ENCODE measurements around the gene PSMC4. TPM values are rescaled to one million over a fixed set of nuclear protein-coding genes. Genes with fewer than 3 reads are reported as not detected.

Gene PSMC4
- total RNA-seq = 74.9 TPM

GRCh38 chr19:39970675-39971379 is at the start of gene PSMC4:
PSMC4 (plus strand) TSS chr19:39971165; CDS start chr19:39971203, 38 bp downstream.
- Histone ChIP-seq H3K9me3 (no peaks in the 10 kb centered on the region), H3K27ac (peak within 1 kb of the TSS; percentile 96), H3K4me3 (peak within 1 kb of the TSS; percentile 67 to 82), H3K27me3 (no peaks in the 10 kb centered on the region), H3K4me1 (peaks cover 25% of the 10 kb centered on the region), H3K36me3 (peaks cover 0 to 33% of the 10 kb centered on the region in 2 donors)
- peak; percentile 98 to 100 for TF ChIP-seq POLR2AphosphoS5 (IDR thresholded peaks at IDR 0.05; ENCODE audit: insufficient read depth in 1 of 2, low read depth in 1 of 2)
- TF ChIP-seq CTCF (IDR thresholded peaks at IDR 0.05) = peak; percentile 34 to 67 (median 54)
- TF ChIP-seq POLR2A (IDR thresholded peaks at IDR 0.05) = peak in 1 of 2 donors; percentile 83
- intact Hi-C loops (cut with DNase I) = loop anchor here (10.0 kb wide), 1 partner anchor 126 kb away; the partner anchor contains the start of gene FBL
- peak; percentile 99 for DNase-seq (ENCODE audit: extremely low spot score in 2 of 2)

DNA sequence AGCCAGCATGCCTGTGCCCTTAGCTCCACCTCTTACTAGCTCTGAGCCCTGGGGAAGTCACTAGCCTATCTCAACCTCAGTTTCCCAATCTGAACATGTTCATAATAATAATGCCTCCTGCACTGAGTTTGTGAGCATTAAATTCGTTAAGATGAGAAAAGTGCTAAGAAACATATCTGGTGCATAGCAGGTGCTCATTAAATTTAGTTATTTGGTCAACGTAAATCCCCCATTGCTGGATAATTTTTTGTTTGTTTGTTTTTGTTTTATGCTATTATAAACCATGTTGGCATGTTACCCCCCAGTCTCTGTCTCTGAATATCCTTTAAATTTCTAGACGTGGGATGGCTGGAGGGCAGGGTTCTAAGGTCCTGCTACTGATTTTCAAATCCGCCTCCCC is 47.1 kb upstream of the PSMC4 start:
- Histone ChIP-seq H3K36me3 (no peaks in the 10 kb centered on the region), H3K27me3 (no peaks in the 10 kb centered on the region), H3K4me3 (no peak overlapping the region), H3K27ac (no peak overlapping the region), H3K9me3 (no peaks in the 10 kb centered on the region), H3K4me1 (no peaks in the 10 kb centered on the region)
- no peak for TF ChIP-seq POLR2A (IDR thresholded peaks at IDR 0.05)
- no peak for TF ChIP-seq POLR2AphosphoS5 (IDR thresholded peaks at IDR 0.05; ENCODE audit: insufficient read depth in 1 of 2, low read depth in 1 of 2)
- no peak for TF ChIP-seq CTCF (IDR thresholded peaks at IDR 0.05)
- intact Hi-C loops (cut with DNase I) = no loop called here
- no peak for DNase-seq (ENCODE audit: extremely low spot score in 2 of 2)

DNA sequence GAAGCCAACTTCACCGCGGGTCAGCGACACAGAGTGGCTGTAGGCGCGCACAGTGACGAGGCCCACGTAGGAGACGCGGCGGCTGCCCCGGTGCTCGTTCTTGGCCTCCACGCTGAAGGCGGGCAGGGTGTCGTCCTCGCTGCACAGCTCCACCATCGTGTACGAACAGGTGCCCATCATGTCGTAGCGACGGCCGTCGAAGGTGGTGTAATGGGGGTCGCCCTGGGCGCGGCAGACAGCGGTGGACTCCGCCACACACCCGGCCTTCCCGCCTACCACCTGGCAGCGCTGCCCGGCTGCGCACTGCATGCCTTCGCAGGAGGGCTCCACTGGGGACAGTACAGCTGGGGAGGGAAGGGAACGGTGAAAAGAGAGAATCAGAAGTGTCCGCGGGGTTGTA is 46.6 kb upstream of the PSMC4 start:
- H3K4me1 ChIP-seq = no peaks in the 10 kb centered on the region
- H3K27me3 ChIP-seq = no peaks in the 10 kb centered on the region
- no peaks in the 10 kb centered on the region for H3K36me3 ChIP-seq
- DNase-seq (ENCODE audit: extremely low spot score in 2 of 2) = no peak
- H3K27ac ChIP-seq = no peak overlapping the region
- H3K9me3 ChIP-seq = no peaks in the 10 kb centered on the region
- TF ChIP-seq CTCF (IDR thresholded peaks at IDR 0.05) (no peak), POLR2A (IDR thresholded peaks at IDR 0.05) (no peak), POLR2AphosphoS5 (IDR thresholded peaks at IDR 0.05; ENCODE audit: insufficient read depth in 1 of 2, low read depth in 1 of 2) (no peak)
- H3K4me3 ChIP-seq = no peak overlapping the region
- intact Hi-C loops (cut with DNase I) = no loop called here

GRCh38 chr19:39924952-39925351 is 46.0 kb upstream of the PSMC4 start:
- Histone ChIP-seq H3K27me3 (no peaks in the 10 kb centered on the region), H3K27ac (no peak overlapping the region), H3K9me3 (no peaks in the 10 kb centered on the region), H3K4me3 (no peak overlapping the region), H3K36me3 (no peaks in the 10 kb centered on the region), H3K4me1 (no peaks in the 10 kb centered on the region)
- TF ChIP-seq POLR2AphosphoS5 (IDR thresholded peaks at IDR 0.05; ENCODE audit: insufficient read depth in 1 of 2, low read depth in 1 of 2) = no peak
- no peak for TF ChIP-seq CTCF (IDR thresholded peaks at IDR 0.05)
- no peak for TF ChIP-seq POLR2A (IDR thresholded peaks at IDR 0.05)
- DNase-seq (ENCODE audit: extremely low spot score in 2 of 2) = no peak
- intact Hi-C loops (cut with DNase I) = no loop called here

GRCh38 chr19:39926170-39926760 is 44.7 kb upstream of the PSMC4 start:
- intact Hi-C loops (cut with DNase I) = no loop called here
- Histone ChIP-seq H3K27ac (no peak overlapping the region), H3K27me3 (no peaks in the 10 kb centered on the region), H3K4me1 (no peaks in the 10 kb centered on the region), H3K4me3 (no peak overlapping the region), H3K9me3 (no peaks in the 10 kb centered on the region), H3K36me3 (no peaks in the 10 kb centered on the region)
- TF ChIP-seq CTCF (IDR thresholded peaks at IDR 0.05) (no peak), POLR2A (IDR thresholded peaks at IDR 0.05) (no peak), POLR2AphosphoS5 (IDR thresholded peaks at IDR 0.05; ENCODE audit: insufficient read depth in 1 of 2, low read depth in 1 of 2) (no peak)
- DNase-seq (ENCODE audit: extremely low spot score in 2 of 2) = no peak
